Measurements from ENCODE around the gene KLC1. TPM values are rescaled to one million over a fixed set of nuclear protein-coding genes. Genes with fewer than 3 reads are reported as not detected.

Gene KLC1
- total RNA-seq, 4 donors from 2014 or later: 205 to 427 (median 291) TPM

- intact Hi-C loops (cut with DNase I; ENCODE audit: low total_unique reads) (no loop called here), in situ Hi-C loops (cut with MboI; ENCODE audit: low pct_ligation_motif_present in 1 of 4, low pct_unique_long_range_greater_than_20kb in 1 of 4, low sequenced_read_pairs in 3 of 4) (no loop called here)
- TF ChIP-seq, protein P1, sequence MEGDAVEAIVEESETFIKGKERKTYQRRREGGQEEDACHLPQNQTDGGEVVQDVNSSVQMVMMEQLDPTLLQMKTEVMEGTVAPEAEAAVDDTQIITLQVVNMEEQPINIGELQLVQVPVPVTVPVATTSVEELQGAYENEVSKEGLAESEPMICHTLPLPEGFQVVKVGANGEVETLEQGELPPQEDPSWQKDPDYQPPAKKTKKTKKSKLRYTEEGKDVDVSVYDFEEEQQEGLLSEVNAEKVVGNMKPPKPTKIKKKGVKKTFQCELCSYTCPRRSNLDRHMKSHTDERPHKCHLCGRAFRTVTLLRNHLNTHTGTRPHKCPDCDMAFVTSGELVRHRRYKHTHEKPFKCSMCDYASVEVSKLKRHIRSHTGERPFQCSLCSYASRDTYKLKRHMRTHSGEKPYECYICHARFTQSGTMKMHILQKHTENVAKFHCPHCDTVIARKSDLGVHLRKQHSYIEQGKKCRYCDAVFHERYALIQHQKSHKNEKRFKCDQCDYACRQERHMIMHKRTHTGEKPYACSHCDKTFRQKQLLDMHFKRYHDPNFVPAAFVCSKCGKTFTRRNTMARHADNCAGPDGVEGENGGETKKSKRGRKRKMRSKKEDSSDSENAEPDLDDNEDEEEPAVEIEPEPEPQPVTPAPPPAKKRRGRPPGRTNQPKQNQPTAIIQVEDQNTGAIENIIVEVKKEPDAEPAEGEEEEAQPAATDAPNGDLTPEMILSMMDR (IDR thresholded peaks at IDR 0.05): no peak
- TF ChIP-seq POLR2AphosphoS5 (IDR thresholded peaks at IDR 0.05): no peak
- no peak for TF ChIP-seq EP300 (IDR thresholded peaks at IDR 0.05; ENCODE audit: low read depth)
- no peak for TF ChIP-seq POLR2A (IDR thresholded peaks at IDR 0.05)
- Histone ChIP-seq H3K36me3 (no peaks in the 10 kb centered on the region), H3K27me3 (no peaks in the 10 kb centered on the region), H3K4me3 (no peak overlapping the region), H3K27ac (peak overlapping the region; percentile 6 to 56 (median 32)), H3K9me3 (no peaks in the 10 kb centered on the region), H3K4me1 (peaks cover 20 to 52% (median 27%) of the 10 kb centered on the region in 4 donors)
- peak; percentile 22 for DNase-seq
- WGBS, 2 donors (ENCODE audit: low coverage in 1 of 2): 50 to 57% methylated on average over 2 to 11 of the region's 11 CpGs
Measured at GRCh38 chr14:103625356-103626095, 3.5 kb upstream of the KLC1 start.

DNA sequence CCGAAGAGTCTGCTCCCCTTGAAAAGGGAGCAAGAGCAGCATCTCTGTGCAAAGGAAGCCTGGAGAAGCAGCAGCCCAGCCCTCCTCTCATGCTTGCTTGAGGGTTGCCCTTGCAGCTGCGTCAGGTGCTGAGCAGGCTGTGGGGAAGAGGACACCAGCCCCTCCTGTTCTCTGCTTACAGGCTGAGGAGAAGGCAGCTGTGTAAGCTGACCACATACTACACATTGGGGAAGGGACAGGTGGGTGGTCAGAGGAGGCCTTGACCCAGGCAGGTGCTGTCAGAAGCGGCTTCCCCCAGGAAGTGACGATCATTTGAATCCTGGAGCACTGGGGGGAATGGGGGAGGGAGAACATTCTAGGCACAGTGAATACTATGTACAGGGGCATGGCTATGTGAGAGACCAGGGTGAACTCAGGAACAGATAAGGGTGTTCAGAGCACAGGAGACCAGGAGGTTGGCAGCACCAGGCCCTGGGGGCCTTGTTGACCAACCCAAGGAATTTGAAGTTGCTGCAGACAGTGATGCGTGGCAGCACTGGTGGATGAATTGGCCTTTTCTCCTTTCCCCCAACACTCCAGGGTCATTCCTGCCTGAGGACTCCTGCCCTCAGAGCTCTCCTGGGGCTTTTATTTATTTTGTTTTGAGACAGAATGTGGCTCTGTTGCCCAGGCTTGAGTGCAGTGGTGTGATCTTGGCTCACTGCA is 2.7 kb upstream of the KLC1 start:
- no peaks in the 10 kb centered on the region for H3K9me3 ChIP-seq
- H3K27ac ChIP-seq: peak overlapping the region in 2 of 4 donors; percentile 55 to 99
- in situ Hi-C loops (cut with MboI; ENCODE audit: low pct_ligation_motif_present in 1 of 4, low pct_unique_long_range_greater_than_20kb in 1 of 4, low sequenced_read_pairs in 3 of 4) (no loop called here), intact Hi-C loops (cut with DNase I; ENCODE audit: low total_unique reads) (no loop called here)
- 75% methylated on average over 5 of the region's 5 CpGs; no CpG with 5 or more reads in 1 of the 2 donors for WGBS, 2 donors (ENCODE audit: low coverage in 1 of 2)
- peak; percentile 20 for DNase-seq
- no peaks in the 10 kb centered on the region for H3K27me3 ChIP-seq
- peaks cover 24 to 59% (median 34%) of the 10 kb centered on the region in 4 donors for H3K4me1 ChIP-seq
- no peak for TF ChIP-seq POLR2AphosphoS5 (IDR thresholded peaks at IDR 0.05)
- TF ChIP-seq EP300 (IDR thresholded peaks at IDR 0.05; ENCODE audit: low read depth): no peak
- TF ChIP-seq, protein P1 (IDR thresholded peaks at IDR 0.05): no peak
- no peak for TF ChIP-seq POLR2A (IDR thresholded peaks at IDR 0.05)
- H3K36me3 ChIP-seq: no peaks in the 10 kb centered on the region
- no peak overlapping the region for H3K4me3 ChIP-seq

DNA sequence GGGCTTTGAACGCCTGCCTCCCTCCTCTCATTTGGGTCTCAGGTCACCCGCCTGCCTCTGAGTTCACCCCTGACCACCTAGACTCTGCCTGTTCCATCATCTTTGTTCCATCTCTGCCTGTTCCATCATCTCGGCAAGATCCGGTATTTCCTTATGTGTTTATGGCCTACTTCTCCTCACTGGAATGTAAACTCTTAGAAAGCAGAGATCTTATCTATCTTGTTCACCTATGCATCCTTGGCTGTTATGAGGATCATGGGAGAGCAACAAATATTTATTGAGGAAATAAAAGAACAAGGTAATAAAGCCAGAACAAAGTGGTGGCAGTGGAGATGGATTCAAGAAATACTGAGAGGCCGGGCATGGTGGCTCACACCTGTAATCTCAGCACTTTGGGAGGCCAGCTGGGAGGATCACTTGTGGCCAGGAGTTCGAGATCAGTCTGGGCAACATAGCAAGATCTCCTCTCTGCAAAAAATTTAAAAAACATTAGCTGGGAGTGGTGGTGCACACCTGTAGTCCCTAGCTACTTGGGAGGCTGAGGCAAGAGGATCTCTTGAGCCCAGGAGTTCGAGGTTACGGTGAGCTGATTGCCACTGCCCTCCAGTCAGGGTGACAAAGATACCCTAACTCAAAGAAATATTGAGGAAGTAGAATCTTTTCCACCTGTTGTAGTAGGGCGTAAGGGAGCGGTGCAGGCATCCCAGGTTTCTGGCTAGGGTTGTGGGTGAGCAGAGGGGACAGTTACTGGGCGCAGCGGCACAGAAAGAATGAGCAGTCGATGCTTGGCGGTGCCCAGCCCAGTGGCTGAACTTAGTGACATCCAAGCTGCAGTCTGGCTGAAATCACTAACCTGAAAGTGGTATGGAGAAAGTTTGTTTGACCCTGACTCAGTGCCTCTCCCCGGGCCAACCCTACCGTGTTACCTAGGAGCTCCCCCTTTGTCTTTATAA is 1.7 kb upstream of the KLC1 start:
- Histone ChIP-seq H3K36me3 (no peaks in the 10 kb centered on the region), H3K9me3 (no peaks in the 10 kb centered on the region), H3K27ac (peak overlapping the region; percentile 97 to 99 (median 98)), H3K4me1 (peaks cover 24 to 69% (median 37%) of the 10 kb centered on the region in 4 donors), H3K4me3 (no peak overlapping the region), H3K27me3 (no peaks in the 10 kb centered on the region)
- WGBS, 2 donors (ENCODE audit: low coverage in 1 of 2): 73 to 83% methylated on average over 14 to 16 of the region's 16 CpGs
- peak; percentile 9 for DNase-seq
- intact Hi-C loops (cut with DNase I; ENCODE audit: low total_unique reads) (no loop called here), in situ Hi-C loops (cut with MboI; ENCODE audit: low pct_ligation_motif_present in 1 of 4, low pct_unique_long_range_greater_than_20kb in 1 of 4, low sequenced_read_pairs in 3 of 4) (no loop called here)
- TF ChIP-seq POLR2AphosphoS5 (IDR thresholded peaks at IDR 0.05) (peak in 1 of 3 donors; percentile 8), EP300 (IDR thresholded peaks at IDR 0.05; ENCODE audit: low read depth) (no peak), POLR2A (IDR thresholded peaks at IDR 0.05) (no peak)
- TF ChIP-seq, protein P1 (IDR thresholded peaks at IDR 0.05): no peak

Data from transverse colon (tissue), 4 donors.